Measurements from ENCODE around the gene INPPL1.

GRCh38 chr11:72231396-72232259 is 7.1 kb downstream of the INPPL1 start:
- TF ChIP-seq CTCF (IDR thresholded peaks at IDR 0.05; ENCODE audit: low read length) (no peak), EZH2 (optimal IDR thresholded peaks at IDR 0.05; ENCODE audit: low read depth, low read length) (no peak), EZH2phosphoT487 (IDR thresholded peaks at IDR 0.05; ENCODE audit: low read length) (no peak)

Data from MM.1S (cell line).